Occipital lobe (tissue), 3 donors: ENCODE results near the gene MAP3K6. TPM values are rescaled to one million over a fixed set of nuclear protein-coding genes. Genes with fewer than 3 reads are reported as not detected.

Source experiments
- DNase-seq: peaks from one replicate; lab custom pipeline; 2025; lab: John Stamatoyannopoulos, UW
- small RNA-seq: library from RNA; depleted of rRNA; stranded (forward); fragments of <200 nt; gene quantifications from one replicate; pipeline ENCODE3, GENCODE V24; 2014
- total RNA-seq: library from RNA; depleted of rRNA; stranded (reverse); fragments of >200 nt; gene quantifications from one replicate; pipeline ENCODE4 v1.2.3, GENCODE V29; 2014

The MAP3K6 gene
- total RNA-seq, 1 donor from 2014 or later: 2.7 TPM

DNA sequence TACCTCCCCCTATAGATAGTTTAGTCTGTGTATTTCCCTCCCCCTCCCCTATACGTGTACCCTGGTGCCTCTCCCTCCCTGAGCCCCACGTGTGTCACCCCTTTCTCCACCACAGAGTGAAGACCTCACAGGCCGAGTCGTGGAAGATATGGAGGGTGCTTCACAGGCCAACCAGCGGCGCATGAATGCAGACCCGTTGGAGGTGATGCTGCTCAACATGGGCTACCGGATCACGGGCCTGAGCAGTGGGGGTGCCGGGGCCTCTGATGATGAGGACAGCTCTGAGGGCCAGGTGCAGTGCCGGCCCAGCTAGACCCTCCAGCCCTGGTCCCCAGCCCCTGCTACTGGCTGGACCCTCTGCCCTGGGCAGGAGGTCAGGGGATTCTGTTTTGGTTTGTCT is 60.7 kb downstream of the MAP3K6 start:
- DNase-seq: no peak

Small RNA genes lying within 50 kb of the gene (small RNA-seq; reads per million reads assigned to genes)
- gene RNU6-48P: not detected

Other genes with a start within 250 kb of the MAP3K6 start
- gene SLC9A1, start 211.8 kb downstream of the MAP3K6 start, total RNA-seq: 1.9 TPM
- gene WDTC1, start 132.3 kb downstream of the MAP3K6 start, total RNA-seq: 20.9 TPM
- 16.8 TPM for gene TMEM222, start 44.8 kb downstream of the MAP3K6 start, total RNA-seq
- not detected for gene SYTL1, start 24.9 kb downstream of the MAP3K6 start, total RNA-seq
- gene FCN3, start 7.9 kb upstream of the MAP3K6 start, total RNA-seq: not detected
- not detected for gene CD164L2, start 16.4 kb upstream of the MAP3K6 start, total RNA-seq
- not detected for gene GPR3, start 25.7 kb upstream of the MAP3K6 start, total RNA-seq
- 6.1 TPM for gene WASF2, start 123.2 kb upstream of the MAP3K6 start, total RNA-seq
- gene AHDC1, start 237.2 kb upstream of the MAP3K6 start, total RNA-seq: 11.9 TPM